Ovary (tissue), 3 donors: Measurements from ENCODE around the gene PLCB1.

Experiments used
- CTCF ChIP-seq, 3 donors: fragments of 450-650 bp in 2 of 3; fragments of 200-600 bp in 1 of 3; IDR thresholded peaks; one replicate each; pipeline versions ENCODE4 v1.5.1 to v1.8.0; 2016 to 2022; ENCODE audit warnings: antibody characterized with exemption in 3 of 3, mild to moderate bottlenecking in 1 of 3
- EP300 ChIP-seq: sonication (generic); formaldehyde crosslinking; IDR thresholded peaks from one replicate; pipeline ENCODE4 v1.6.1; 2017; ENCODE audit warnings: antibody characterized with exemption
- POLR2A ChIP-seq: fragments of 450-650 bp; IDR thresholded peaks from one replicate; pipeline ENCODE4 v1.6.1; 2017; ENCODE audit warnings: antibody characterized with exemption, mild to moderate bottlenecking, moderate library complexity
- donor health status: DM: no; HTN: no; CAD: no.

- TF ChIP-seq CTCF (IDR thresholded peaks at IDR 0.05) (no peak), EP300 (no peak), POLR2A (no peak)
Measured at GRCh38 chr20:8656335-8656734, 524.3 kb downstream of the PLCB1 start.
